ENCODE measurements around the gene LFNG.
"Not testable (repeated sequence)": the region's sequence is repeated elsewhere in the genome, so short reads cannot be mapped to it uniquely, and the experiment has no call there.

GRCh38 chr7:2530994-2531795 lies 11.6 kb downstream of the LFNG start:
- TF ChIP-seq CTCF (IDR thresholded peaks at IDR 0.05; ENCODE audit: low read depth, low read length); EZH2phosphoT487 (IDR thresholded peaks at IDR 0.05; ENCODE audit: low read depth): not testable (repeated sequence)
